Germinal center (tissue), 1 donor: Measurements from ENCODE around the gene MKLN1.
A peak's percentile ranks its signal among the peaks of the same experiment; 100 is the strongest.
"Not testable (repeated sequence)": the region's sequence is repeated elsewhere in the genome, so short reads cannot be mapped to it uniquely, and the experiment has no call there.

ENCODE experiments used
- DNase-seq: peaks from one replicate; pipeline ENCODE4 v3.0.0; 2012; ENCODE audit warnings: mixed read lengths, low spot score

The MKLN1 gene

GRCh38 chr7:131327626-131328376 lies at the start of gene MKLN1:
TSS of gene MKLN1 (plus strand) at chr7:131327876. CDS start at chr7:131327900, 24 bp downstream.
- DNase-seq = peak; percentile 93

- DNase-seq = no peak
Measured at GRCh38 chr7:131279044-131279443, 48.6 kb upstream of the MKLN1 start.

DNA sequence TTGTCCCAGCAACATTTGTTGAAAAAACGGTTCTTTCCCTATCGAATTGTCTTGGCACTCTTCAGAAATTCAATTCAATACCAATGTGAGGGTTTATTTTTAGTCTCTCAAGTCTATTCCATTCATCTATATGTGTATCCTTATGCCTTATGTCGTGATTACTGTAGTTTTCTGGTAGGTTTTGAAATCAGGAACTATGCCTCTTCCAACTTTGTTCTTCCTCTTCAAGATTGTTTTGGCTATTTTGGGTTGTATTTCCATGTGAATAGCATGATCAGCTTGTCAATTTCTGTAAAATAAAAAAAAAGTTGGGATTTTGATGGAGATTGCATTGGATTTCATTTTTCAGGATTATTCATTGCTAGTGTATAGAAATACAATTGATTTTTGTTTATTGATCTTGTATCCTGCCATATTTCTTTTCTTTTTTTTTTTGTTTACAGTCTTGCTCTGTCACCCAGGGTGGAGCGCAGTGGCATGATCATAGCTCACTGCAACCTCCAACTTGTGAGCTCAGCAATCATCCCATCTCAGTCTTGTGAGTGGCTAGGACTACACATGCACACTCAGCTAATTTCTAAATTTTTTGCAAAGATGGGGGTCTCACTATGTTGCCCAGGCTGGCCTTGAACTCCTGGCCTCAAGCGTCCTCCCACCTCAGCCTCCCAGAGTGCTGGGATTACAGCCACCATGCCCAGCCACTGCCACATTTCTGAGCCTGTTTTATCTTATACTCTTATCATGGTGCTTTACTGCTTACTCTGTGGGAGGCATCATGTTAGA lies 46.2 kb upstream of the MKLN1 start:
- no peak for DNase-seq

GRCh38 chr7:131284702-131285419 lies 42.8 kb upstream of the MKLN1 start:
- no peak for DNase-seq

- DNase-seq = no peak
Measured at GRCh38 chr7:131285556-131285955, 42.1 kb upstream of the MKLN1 start.

DNA sequence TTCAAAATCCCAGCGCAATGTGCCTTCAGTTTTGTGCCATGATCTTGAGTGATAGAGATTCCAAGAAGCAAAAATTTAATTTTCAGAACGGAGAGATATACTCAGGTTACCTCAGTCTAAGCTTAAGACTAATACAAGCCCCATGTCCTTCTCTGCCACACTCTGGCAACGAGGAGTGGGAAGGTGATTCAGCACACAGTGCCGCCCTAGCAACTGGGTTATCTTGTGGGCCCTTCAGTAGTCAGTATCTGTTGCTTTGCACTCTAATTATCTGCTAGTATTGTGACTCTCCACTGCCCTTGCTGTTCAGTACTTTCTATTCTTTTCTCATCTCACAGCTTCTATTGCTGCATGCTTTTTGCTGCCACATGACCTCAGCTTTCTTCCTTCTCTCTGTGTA lies 39.2 kb upstream of the MKLN1 start:
- DNase-seq = no peak

- no peak for DNase-seq
Measured at GRCh38 chr7:131289051-131289450, 38.6 kb upstream of the MKLN1 start.

GRCh38 chr7:131292141-131292905 lies 35.4 kb upstream of the MKLN1 start:
- DNase-seq = no peak

DNA sequence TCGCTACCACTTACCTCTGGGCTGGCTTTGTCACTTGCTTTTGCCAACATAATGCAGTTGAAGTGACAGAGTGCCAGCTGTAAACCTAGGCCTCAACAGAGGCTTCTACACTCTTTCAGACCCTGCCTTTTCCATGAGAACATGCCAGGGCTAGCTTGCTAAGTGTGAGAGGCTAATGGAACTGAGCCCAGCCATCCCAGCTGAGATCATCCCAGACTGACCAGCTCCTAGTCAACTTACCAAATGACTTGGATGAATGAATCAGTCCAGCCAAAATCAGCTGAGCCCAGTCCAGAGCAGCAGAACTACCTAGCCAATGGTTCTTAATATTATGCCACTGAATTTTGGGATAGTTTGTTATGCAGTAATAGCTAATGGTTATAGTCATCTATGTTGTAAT lies 34.7 kb upstream of the MKLN1 start:
- no peak for DNase-seq

DNA sequence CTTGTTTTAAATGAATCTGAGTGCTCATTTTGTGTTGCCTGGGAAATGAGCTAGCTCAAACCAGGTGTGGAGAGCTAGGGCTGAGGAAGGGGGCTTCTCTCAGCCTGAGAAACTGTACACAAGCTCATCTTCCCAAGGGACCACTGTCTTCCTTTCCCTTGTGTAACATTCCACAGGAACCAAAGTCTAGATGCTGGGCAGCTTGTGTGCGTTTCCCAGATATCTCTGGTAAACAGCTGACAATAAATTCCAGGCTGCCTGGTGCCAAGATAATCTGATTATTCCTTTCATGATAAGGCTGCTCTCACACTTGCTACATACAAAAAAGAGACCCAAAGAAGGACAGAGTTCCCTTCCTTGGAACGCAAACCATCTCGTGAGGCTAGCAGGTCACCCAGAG lies 33.1 kb upstream of the MKLN1 start:
- DNase-seq = no peak

DNA sequence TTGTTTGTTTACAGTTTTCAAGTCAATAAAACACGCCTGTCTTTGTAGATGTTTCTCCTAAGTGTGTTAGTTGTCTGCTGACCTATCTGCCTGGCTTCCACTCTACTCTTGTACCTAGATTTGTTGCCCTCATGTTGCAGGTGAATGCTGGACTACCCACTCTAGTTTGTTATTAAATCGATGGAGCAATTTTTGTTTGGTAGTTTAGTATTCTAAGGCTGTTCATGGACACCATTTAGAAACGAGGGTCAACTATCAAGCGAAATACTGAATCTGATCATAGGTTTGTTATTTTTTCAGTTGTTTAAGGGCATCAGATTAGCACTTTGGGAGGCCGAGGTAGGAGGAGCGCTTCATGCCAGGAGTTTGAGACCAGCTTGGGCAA lies 29.1 kb upstream of the MKLN1 start:
- DNase-seq = no peak

DNA sequence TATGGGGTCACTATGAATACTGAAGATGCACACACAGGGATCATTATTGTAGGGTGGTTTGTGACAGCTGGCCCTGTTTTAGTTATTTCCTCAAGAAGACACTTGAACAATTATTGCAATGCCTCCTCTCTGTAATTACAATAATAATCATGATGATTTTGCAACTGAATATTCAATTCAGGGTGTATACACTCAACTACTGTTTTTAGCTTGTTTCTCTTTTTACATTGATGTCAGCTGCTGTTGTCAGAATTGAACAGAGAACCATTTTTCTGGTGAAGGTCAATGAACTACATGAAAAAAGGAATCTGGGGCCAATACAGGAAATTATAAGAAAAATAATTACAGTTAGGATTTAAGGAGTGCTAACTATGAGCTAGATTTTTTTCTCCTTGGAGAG lies 28.6 kb upstream of the MKLN1 start:
- DNase-seq = no peak

GRCh38 chr7:131300078-131300477 lies 27.6 kb upstream of the MKLN1 start:
- DNase-seq = no peak

GRCh38 chr7:131300572-131301466 lies 26.9 kb upstream of the MKLN1 start:
- DNase-seq = no peak

- no peak for DNase-seq
Measured at GRCh38 chr7:131302446-131302845, 25.2 kb upstream of the MKLN1 start.

DNA sequence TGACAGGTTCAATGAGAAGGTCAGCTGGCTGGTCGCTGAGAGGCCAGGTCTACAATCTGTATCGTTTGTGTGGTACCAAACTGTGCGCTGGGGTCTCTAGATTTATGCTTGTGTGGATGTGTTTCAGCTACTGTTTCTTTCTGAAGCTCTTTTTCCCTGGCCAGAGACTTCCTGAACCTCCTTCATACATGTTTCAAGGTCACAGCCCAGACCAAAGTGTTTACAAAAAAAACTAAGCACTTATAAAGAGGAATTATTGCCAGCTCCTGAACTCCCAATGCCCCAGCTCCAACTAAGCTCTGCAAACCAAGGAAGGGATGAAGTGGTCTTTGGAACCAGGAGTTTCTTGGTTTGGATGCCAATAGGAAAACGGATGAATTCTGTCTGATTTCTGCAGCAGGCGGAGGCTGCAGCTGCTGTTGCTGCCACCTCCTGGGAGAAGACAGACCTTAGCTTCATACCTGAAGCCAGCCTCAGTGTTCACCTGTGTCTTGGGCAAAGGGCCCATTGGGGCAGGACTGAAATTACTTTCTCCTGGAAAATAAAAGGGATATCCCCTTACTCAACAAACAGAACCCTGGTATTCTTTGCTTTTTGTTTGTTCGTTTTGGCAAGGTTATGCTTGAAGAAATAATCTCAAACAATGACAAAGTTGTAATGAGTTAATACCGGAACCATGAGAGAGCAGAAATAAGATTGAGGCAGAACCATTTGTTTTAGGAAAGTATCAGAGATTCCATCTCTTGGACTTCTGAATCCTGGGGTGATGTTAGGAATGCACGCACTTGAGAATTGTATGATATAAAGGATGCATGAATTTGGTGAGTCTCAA lies 24.6 kb upstream of the MKLN1 start:
- DNase-seq = no peak

DNA sequence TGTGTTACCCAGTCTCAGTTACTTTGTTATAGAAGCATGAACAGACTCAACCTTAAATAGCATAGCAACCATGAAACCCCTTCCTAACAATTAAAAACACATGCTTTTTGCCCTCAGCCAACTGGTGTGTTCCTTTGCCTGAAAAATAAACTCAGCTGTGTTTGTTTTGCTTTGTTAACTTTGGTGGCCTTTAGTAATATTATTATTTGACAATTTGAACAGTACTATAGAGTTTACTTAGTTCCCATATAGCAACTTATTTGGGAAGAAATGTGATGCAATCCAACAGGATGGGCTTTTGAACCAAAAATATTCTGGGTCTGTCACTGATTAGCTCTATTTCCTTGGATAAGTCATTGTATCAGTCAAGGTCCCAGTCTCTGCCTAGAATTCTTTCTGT lies 22.5 kb upstream of the MKLN1 start:
- no peak for DNase-seq

GRCh38 chr7:131306041-131306440 lies 21.6 kb upstream of the MKLN1 start:
- not testable (repeated sequence) for DNase-seq

DNA sequence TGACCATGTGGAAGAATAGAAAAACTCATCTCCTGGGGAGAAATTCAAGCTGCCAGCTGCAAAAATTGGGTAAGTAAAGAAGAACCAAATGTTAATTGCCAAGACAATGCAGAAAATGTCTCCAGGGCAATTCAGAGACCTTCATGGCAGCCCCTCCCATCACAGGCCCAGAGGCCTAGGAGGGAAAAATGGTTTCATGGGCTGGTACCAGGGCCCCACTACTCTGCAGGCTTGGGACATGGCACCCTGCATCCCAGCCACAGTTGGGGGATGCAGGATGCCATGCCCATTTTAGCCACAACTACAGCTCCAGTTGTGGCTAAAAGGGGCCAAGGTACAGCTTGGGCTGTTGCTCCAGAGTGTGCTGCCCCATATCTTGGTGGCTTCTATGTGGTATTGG lies 20.9 kb upstream of the MKLN1 start:
- no peak for DNase-seq

- DNase-seq = no peak
Measured at GRCh38 chr7:131307627-131308026, 20.0 kb upstream of the MKLN1 start.
